ENCODE measurements around the gene KCNJ10. TPM values are rescaled to one million over a fixed set of nuclear protein-coding genes. Genes with fewer than 3 reads are reported as not detected.
A peak's percentile ranks its signal among the peaks of the same experiment; 100 is the strongest.

Gene KCNJ10
- total RNA-seq, 2 donors from 2014 or later, result not detected

DNA sequence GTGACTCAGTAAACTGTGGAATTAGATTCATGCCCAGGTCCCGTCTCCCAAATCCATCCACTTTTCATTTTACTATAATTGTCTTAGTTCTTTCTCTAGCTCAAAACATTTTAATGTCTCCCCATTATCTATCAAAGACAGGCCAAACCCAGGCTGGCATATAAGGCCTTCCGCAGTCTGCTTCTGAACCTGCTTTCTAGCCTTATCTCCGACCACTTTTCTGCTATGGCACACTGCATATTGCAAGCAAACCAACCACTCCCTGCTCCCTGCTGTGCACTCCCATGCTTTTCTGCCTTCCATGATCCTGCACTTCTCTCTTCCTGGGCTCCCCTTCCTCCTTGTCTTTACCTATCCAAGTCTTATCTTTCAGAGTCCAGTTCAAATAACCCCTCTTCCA lies 20.9 kb downstream of the KCNJ10 start:
- no peaks in the 10 kb centered on the region for H3K27me3 ChIP-seq (replicated peaks; ENCODE audit: insufficient read depth)
- no peaks in the 10 kb centered on the region for H3K9me3 ChIP-seq
- ATAC-seq (ENCODE audit: insufficient number of reproducible peaks, low FRiP score, low read depth) (no peak), DNase-seq (ENCODE audit: low spot score) (no peak)
- no peak overlapping the region for H3K4me3 ChIP-seq
- no peaks in the 10 kb centered on the region for H3K36me3 ChIP-seq
- no peak overlapping the region for H3K27ac ChIP-seq
- TF ChIP-seq, protein P1, sequence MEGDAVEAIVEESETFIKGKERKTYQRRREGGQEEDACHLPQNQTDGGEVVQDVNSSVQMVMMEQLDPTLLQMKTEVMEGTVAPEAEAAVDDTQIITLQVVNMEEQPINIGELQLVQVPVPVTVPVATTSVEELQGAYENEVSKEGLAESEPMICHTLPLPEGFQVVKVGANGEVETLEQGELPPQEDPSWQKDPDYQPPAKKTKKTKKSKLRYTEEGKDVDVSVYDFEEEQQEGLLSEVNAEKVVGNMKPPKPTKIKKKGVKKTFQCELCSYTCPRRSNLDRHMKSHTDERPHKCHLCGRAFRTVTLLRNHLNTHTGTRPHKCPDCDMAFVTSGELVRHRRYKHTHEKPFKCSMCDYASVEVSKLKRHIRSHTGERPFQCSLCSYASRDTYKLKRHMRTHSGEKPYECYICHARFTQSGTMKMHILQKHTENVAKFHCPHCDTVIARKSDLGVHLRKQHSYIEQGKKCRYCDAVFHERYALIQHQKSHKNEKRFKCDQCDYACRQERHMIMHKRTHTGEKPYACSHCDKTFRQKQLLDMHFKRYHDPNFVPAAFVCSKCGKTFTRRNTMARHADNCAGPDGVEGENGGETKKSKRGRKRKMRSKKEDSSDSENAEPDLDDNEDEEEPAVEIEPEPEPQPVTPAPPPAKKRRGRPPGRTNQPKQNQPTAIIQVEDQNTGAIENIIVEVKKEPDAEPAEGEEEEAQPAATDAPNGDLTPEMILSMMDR (IDR thresholded peaks at IDR 0.05), result no peak
- peaks cover 0 to 12% of the 10 kb centered on the region in 2 donors for H3K4me1 ChIP-seq (ENCODE audit: control insufficient read depth in 1 of 2, low read depth in 2 of 2)

DNA sequence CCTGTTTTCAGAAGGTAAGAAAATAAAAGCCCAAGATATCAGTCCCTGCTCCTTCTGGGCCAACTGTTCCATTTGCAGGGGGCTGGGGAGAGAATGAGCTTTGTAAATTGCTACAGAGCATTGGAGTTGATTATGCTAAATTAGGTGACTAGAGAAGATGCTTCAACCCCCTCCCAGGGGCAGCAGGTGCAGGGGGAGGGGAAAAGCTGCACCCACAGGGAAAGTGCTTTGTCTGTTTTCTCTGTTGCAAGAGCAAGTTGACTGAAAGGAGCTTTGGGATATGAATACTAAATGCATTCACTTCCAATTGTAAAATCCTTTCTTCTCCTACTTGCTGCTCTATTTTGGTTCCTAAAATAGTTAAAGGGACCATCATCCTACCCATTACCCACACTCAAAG lies 21.6 kb downstream of the KCNJ10 start:
- H3K4me1 ChIP-seq (ENCODE audit: control insufficient read depth in 1 of 2, low read depth in 2 of 2), result peaks cover 0 to 12% of the 10 kb centered on the region in 2 donors
- no peak overlapping the region for H3K4me3 ChIP-seq
- no peaks in the 10 kb centered on the region for H3K27me3 ChIP-seq (replicated peaks; ENCODE audit: insufficient read depth)
- no peaks in the 10 kb centered on the region for H3K36me3 ChIP-seq
- no peaks in the 10 kb centered on the region for H3K9me3 ChIP-seq
- DNase-seq (ENCODE audit: low spot score) (no peak), ATAC-seq (ENCODE audit: insufficient number of reproducible peaks, low FRiP score, low read depth) (no peak)
- TF ChIP-seq, protein P1 (IDR thresholded peaks at IDR 0.05), result no peak
- no peak overlapping the region for H3K27ac ChIP-seq

DNA sequence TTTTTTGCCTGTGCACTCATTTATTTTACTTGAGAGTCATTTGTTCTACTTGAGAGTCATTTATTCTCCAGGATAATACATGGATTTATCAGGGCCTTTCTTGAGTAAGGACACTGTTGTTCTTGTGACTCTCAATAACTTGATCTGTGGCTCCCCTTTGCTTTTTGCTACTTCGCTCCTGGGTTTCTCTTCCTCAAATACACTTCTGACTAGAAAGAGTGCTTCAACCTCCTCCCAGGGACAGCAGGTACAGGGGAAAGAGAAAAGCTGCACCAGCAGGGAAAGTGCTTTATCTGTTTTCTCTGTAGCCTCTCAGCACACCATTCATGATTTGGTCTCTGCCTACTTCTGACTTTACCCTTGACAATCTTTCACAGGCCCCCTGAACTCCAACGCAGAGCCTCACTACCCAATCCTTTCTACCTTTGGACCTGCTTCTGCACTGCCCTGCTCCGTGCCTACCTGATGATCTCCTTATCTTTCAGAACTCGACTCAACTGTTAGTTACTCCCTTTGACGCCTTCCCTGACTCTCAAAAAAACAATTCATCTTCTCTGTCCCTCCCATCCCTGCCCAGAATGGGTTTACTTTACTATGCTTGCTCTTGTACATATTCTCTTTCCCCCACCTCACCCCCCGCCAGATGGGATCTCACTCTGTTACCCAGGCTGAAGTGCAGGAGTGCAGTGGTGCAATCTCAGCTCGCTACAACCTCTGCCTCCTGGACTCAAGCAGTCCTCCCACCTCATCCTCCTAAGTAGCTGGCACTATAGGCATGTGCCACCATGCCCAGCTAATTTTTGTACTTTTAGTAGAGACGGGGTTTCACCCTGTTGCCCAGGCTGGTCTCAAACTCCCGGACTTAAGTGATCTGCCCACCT lies 22.6 kb downstream of the KCNJ10 start:
- no peak overlapping the region for H3K27ac ChIP-seq
- no peaks in the 10 kb centered on the region for H3K9me3 ChIP-seq
- H3K27me3 ChIP-seq (replicated peaks; ENCODE audit: insufficient read depth), result no peaks in the 10 kb centered on the region
- DNase-seq (ENCODE audit: low spot score), result no peak
- TF ChIP-seq, protein P1 (IDR thresholded peaks at IDR 0.05), result no peak
- peak overlapping the region; percentile 43 for H3K4me3 ChIP-seq
- H3K4me1 ChIP-seq (ENCODE audit: control insufficient read depth in 1 of 2, low read depth in 2 of 2), result peaks cover 0 to 12% of the 10 kb centered on the region in 2 donors
- no peak for ATAC-seq (ENCODE audit: insufficient number of reproducible peaks, low FRiP score, low read depth)
- no peaks in the 10 kb centered on the region for H3K36me3 ChIP-seq

DNA sequence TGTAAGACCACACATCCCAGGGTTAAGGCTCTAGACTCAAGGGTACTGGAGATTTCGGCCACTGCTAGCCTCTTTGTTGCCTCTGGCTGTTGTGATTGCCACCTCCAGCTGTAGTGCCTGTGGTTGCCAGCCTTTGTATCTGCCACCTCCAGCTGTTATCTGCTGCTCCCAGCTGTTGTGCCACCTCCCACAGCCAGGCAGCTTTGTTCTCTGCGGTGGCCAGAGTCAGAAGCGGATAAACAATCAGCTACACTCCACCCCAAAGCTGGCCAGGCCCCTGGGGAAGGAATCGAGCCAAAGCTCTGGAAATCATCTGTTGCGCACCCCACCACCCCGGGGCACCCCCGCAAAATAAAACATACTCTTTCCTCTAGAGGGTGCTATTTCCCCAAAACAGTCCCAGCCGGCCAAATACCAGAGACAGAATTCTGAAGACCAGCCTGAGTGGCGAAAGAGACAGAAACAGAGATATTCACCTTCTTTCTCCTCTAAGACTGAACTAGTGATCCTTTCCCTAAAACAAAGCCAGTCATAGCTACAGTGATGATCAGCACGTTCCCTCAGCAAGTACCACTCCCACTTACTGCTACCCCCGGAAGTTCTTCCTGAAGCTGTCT lies 23.4 kb downstream of the KCNJ10 start:
- TF ChIP-seq, protein P1 (IDR thresholded peaks at IDR 0.05), result peak; percentile 57
- H3K4me3 ChIP-seq, result peak overlapping the region; percentile 43
- no peak for DNase-seq (ENCODE audit: low spot score)

DNA sequence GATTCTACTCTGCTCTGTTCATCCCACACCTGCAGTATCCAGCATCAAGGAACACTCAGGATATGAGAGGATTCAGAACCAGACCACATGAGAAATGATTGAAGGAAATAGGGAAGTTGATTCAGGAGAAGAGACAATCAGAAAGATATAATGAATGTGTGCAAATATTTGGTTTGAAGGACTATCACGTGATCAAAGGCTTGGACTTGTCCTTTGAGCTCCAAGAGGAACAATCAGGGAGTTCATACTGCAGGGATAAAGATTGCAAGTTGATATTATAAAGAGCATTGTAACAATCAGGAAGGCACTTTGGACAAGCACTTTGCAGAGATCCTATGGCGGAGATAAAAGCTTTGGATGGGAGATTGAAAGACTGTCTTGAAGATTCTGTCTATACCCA lies 24.3 kb downstream of the KCNJ10 start:
- ATAC-seq (ENCODE audit: insufficient number of reproducible peaks, low FRiP score, low read depth) (no peak), DNase-seq (ENCODE audit: low spot score) (no peak)
- Histone ChIP-seq H3K9me3 (no peaks in the 10 kb centered on the region), H3K27me3 (replicated peaks; ENCODE audit: insufficient read depth) (no peaks in the 10 kb centered on the region), H3K4me1 (ENCODE audit: control insufficient read depth in 1 of 2, low read depth in 2 of 2) (peaks cover 0 to 12% of the 10 kb centered on the region in 2 donors), H3K27ac (no peak overlapping the region), H3K36me3 (no peaks in the 10 kb centered on the region), H3K4me3 (no peak overlapping the region)
- TF ChIP-seq, protein P1 (IDR thresholded peaks at IDR 0.05), result no peak

More for the DNA sequence above, 23.4 kb downstream of the KCNJ10 start:
- ATAC-seq (ENCODE audit: insufficient number of reproducible peaks, low FRiP score, low read depth), result peak; percentile 51
- Histone ChIP-seq H3K36me3 (no peaks in the 10 kb centered on the region), H3K27me3 (replicated peaks; ENCODE audit: insufficient read depth) (no peaks in the 10 kb centered on the region), H3K9me3 (no peaks in the 10 kb centered on the region), H3K27ac (no peak overlapping the region), H3K4me1 (ENCODE audit: control insufficient read depth in 1 of 2, low read depth in 2 of 2) (peaks cover 0 to 12% of the 10 kb centered on the region in 2 donors)

Data from thoracic aorta (tissue), 2 donors.